AG09309 (cell line): ENCODE data around the gene GLG1.

Experiments
- DNase-seq: peaks from one replicate; pipeline ENCODE4 v3.0.0-alpha.2; 2010; ENCODE audit warnings: low read depth
- H3K4me3 ChIP-seq: 2 replicates; pipeline ENCODE4 v1.5.1; 2011; ENCODE audit warnings: mild to moderate bottlenecking, low read depth, low read length, moderate library complexity; ENCODE audit not compliant: control insufficient read depth
- CTCF ChIP-seq: IDR thresholded peaks from 2 replicates; pipeline ENCODE4 v1.5.1; 2011; ENCODE audit warnings: mild to moderate bottlenecking, low read depth, low read length, inconsistent platforms; ENCODE audit not compliant: insufficient read depth, control insufficient read depth; ENCODE audit errors: missing control alignments

Gene GLG1

GRCh38 chr16:74511961-74512360 is 95.0 kb downstream of the GLG1 start:
- no peak overlapping the region for H3K4me3 ChIP-seq
- no peak for DNase-seq
- TF ChIP-seq CTCF, result no peak

- no peak for TF ChIP-seq CTCF
- no peak for DNase-seq
Observed at GRCh38 chr16:74505011-74505410, 101.9 kb downstream of the GLG1 start.

DNA sequence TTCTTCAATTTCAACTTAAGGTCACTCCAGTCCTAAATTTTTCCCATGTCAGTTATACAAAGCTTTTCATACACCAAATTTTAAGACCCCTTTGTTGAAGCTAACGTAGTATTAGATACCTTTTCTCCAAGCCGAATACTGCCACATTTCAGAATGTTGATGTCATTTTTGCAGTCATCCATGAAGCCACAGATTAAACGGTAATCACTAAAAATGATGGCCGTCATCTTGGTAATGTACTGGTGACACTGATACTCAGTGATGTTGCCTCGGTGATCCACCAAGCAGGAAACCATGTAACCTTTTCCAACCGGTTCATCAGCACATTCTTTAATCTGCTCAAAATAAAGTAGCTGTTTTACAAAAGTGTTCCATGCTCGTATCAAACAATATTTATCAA is 103.5 kb downstream of the GLG1 start:
- no peak for DNase-seq
- no peak overlapping the region for H3K4me3 ChIP-seq
- no peak for TF ChIP-seq CTCF

More at GRCh38 chr16:74505011-74505410, 101.9 kb downstream of the GLG1 start:
- no peak overlapping the region for H3K4me3 ChIP-seq

- TF ChIP-seq CTCF, result no peak
- H3K4me3 ChIP-seq, result no peak overlapping the region
- DNase-seq, result no peak
Observed at GRCh38 chr16:74501484-74502478, 105.1 kb downstream of the GLG1 start.

DNA sequence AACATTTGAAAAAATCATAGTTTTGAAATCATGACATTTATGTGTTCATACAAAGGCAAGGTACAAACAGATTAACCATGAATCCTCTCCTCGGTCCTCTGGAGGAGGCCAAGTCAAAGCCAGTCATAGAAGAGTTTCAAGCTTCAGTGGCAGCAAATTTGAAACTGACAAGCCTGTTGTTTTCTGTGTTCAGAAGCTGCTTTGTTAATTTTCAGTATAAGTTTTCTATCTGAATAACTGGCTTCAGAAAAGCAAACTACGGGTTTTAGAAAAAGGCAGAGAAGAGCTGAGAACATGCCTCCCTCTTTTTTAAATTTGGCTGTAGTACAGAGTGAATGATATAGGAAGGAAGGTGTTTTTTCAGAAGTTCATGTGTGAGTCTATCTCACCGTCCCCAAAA is 106.0 kb downstream of the GLG1 start:
- H3K4me3 ChIP-seq, result no peak overlapping the region
- no peak for TF ChIP-seq CTCF
- DNase-seq, result no peak

- DNase-seq, result no peak
- H3K4me3 ChIP-seq, result no peak overlapping the region
- no peak for TF ChIP-seq CTCF
Observed at GRCh38 chr16:74499114-74499513, 107.8 kb downstream of the GLG1 start.
